A204.1 (cell line): Measurements from ENCODE around the gene SIGLECL1.
A peak's percentile ranks its signal among the peaks of the same experiment; 100 is the strongest.

Source experiments
- FAIRE-seq: peaks from 2 replicates; lab custom pipeline; 2012; peaks lifted over from hg19 to GRCh38; lab: Jason Lieb, UNC

SIGLECL1 gene

DNA sequence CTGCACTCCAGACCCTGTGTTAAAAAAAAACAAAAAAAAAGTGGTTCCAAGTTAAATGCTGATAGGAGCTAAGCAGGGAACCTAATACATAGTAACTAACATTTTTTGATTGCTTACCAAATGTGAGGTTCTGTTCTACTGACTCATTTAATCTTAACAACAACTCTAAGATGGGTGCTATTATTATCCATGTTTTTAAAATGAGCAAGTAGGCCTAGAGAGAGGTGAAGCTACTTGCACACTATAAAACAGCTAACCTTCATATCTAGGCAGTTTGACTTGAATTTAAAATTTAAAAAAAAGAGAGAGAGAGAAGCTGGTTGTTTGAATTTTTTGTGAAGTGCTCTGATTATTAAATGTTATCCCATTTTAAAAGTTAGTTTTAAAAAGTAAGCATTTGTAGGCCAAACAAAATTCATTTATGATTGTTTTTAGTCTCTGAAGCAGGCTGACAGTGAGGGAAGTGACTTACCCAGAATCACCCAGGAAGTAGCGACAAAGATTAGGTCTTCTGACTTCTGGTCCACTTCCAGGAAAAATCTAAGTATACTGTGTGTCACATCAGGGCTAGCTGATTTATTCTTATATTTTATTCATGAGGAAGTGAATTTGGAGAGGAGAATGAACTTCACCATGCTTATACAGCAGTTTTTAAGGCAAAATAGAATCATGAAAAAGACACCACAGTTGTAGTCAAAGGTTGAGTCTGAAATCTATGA is 2.4 kb downstream of the SIGLECL1 start:
- FAIRE-seq, result no peak

DNA sequence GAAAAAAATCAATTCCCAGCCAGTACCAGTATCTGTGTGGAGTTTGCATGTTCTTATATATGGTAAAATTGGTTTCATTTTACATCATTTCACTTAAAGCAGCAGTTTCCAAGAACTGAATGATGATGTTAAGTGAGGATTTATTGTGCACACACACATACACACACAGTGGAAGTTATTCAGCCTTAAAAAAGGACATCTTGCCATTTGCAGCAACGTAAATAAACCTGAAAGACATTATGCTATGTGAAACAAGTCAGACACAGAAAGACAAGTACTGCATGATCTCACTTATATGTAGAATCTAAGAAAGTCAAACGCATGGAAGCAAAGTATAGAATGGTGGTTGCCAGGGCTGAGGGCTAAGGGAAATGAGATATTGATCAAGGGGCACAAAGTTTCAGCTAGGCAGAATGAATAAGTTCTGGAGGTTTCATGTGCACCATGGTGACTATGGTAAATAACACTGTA is 5.3 kb downstream of the SIGLECL1 start:
- FAIRE-seq, result no peak

DNA sequence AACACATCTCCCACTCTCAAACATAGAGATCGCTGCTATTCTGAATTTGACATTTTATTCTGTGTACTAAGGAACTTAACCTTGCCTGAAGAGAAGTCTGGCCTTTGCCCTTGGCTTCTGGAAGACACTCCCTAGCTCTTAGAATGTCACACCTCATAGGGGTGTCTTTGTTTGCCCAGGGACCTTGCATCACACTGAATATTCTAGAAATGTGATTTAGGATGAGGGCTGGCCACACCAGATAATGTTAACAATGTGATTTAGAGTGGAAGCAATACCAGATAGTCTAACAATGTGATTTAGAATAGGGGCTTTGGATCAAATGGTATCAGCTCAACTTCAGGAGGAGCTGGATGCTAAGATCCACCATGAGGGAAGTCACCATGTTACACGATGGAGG is 6.6 kb downstream of the SIGLECL1 start:
- FAIRE-seq, result no peak

DNA sequence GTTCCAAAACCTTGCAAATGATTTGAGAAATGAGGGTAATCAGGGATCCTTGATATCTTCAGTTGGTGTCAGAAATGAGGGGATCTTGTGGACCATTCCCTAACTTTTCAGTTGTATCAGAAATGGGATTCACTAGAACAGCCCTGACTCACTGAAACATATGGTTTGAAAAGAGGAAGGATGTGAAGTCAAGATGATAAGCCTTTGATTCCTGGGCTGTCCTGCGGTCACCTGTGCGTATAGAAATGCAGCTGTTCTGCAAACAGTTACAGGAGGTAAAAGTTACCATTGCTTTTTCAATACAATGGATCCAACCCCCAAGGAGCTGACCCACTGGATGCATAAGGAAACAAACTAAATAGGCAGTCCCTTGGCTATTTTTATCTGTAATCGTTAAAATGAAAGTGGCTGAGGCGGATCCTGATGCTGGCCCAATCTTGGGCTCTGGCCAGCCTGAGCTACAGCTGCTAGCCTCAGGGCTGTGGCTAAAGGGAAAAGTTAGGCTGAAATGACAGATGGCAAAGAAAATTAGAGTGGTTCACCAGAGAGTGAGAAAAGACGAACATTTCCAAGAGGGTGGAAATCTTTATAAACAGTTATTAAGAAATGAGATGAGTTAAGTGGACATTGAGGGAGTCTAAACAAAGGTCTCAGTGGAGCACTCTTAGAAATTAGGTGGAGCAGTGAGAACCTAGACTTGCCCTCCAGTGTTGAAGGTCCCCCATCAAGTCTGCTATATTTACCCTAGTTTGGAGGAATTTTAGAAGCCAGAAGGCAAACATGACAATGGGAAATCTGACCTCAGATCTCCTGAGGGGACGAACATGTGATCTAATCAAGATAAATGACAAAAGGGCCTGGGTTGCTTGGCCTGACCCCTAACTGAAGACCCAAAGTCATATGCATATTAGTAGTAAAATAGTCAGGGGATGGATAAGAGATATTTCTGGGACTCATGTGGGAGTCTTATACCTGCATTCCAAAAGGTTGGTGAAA is 7.6 kb downstream of the SIGLECL1 start:
- FAIRE-seq, result no peak

DNA sequence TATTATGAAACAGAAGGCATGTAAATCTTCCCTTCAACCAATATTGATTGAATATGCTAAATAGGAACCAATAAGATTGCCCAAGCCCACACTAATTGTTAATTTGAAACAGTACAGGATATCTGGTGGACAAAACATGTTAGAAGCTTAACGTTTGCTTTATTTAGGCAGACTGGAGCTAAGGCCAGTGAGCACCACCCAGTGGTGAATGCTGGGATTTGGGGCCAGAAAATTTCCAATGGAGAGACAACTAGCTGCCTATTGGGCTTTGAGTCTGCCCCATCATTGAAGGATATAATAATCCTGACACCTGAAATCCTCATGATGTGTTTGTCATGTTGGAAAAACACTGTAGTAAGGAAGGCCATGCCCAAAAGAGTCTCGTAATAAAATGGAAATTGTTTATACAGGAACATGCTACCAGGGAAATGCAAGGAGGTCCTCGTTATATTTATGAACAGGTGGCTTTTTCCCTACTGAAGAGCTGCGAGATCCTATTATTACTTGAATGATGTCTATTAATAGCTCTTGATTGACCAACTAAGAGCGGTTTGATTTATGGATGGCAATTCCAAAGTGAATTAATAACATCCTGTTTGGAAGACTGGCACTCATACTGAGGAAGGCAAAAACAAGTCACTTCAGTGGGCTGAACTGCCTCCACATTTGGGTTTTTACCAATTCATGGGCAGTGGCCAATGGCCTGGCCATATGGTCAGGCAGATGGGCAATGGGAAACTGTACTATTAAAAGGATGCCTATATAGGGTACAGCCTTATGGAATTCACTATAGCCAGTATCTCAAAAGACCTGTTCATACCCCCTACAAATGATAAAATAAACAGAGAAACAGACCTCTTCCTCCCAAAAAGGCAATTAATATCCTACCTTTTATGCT is 8.7 kb downstream of the SIGLECL1 start:
- peak; percentile 76 for FAIRE-seq

DNA sequence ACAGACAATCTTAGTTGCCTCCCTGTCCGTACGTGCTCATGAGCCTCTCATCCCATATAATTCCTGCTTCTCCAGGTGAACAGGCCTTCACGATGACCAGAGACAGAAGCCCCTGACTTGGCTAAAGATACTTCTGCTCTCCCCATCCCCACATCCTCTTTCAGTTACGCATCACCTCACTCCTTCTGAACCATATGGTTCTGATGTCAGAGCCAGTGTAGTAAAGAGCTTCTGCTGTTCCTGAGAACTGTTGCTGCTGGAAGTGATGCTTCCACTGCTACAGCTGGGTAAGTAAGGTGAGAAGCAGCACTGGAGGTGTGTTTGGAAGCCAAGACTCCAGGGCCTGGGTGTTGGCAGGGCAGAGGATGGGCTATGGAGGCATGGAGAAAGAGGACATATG is 12.9 kb downstream of the SIGLECL1 start:
- no peak for FAIRE-seq

DNA sequence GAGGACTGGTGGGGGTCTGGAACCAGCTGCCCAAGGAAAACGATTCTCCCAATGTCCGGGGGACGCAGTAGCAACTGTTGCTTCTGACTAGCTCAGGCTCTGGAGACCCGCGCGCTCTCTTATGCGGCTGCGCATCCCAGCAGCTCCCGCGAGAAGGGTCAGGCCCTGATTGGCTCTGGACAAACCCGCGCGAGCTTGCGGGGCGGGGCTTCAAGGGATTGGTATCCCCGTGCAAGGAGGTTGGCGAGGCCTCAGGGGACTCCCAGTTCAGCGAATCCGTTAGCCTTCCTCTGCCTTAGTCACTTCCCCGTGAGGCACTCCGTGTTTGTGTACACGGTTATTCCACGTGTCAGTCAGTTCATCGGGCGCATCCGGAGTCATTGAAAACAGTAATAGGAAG is 20.2 kb downstream of the SIGLECL1 start:
- no peak for FAIRE-seq

DNA sequence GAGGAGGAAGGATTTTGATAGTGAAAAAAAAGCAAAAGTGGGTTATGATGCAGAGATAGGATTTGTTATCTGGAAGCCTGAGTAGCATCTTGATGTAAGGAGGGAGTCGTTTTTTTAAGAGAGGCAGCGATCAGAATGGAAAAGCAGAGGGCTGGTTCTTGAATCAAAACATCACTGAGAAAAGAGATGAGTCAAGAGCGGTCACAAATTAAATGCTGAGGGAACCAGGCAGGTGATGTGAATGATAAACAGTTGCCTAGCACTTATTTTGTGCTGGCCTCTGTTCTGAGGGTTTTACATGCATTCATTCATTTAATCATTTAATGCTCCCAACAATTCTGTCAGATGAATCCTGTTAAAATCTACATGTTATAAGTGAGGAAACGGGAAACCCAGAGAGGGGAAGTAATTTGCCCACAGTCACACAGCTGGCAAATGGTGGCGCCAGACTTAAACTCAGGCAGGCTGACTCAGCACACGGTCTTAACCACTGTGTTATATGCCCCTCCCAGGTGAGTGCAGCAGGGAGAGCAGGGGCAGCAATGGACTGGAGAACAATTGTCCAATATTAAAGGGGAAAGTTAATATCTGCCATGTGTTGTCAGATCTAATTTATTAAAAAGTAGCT is 21.4 kb downstream of the SIGLECL1 start:
- no peak for FAIRE-seq

DNA sequence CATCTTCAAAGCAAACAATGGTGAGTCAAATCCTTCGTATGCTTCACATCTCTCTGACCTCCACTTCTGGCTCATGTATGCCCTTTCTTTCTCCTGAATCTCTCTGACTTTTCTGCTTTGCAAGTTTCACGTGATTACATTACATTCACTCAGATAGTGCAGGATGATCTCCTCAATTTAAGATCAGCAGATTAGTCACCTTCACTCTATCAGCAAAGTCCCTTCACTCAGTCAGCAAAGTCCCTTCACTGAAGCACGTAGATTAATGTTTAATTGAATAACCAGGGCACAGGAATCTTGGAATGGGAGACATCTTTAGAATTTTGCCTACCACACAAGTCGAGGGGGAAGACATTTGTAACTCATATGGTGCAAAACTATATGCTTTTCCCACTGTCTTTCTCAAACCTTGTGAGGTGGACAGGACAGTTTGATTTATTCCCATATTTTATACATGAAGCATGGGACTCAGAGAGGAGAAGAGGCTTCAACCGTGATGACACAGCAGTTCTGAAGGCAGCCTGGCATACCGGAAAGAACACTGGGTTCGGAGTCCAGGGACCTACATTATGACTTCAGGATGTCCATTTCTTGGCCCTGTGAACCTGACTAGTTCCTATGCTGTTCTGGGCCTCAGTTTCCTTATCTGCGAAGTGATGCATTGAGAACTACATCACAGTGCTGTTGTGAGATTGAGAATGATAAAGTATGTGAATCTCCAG is 23.3 kb downstream of the SIGLECL1 start:
- no peak for FAIRE-seq

DNA sequence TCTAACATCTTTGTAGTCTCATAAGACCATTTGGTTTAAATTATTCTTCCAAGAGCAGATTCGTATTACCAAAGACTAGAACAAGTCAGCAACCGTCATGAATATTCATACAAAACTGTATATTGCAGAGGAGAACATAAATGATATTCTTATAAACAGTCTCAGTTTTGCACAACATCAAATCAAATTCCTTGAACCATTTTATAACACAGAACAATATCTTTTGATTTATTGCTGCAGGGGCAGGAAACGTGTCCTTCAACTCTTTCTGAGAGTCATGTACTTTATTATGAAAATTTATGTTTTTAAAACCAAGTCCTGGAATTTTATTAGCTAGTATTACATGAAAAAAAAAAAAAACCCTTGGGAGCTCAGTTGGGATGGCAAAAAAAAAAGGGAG is 26.2 kb downstream of the SIGLECL1 start:
- FAIRE-seq, result no peak

DNA sequence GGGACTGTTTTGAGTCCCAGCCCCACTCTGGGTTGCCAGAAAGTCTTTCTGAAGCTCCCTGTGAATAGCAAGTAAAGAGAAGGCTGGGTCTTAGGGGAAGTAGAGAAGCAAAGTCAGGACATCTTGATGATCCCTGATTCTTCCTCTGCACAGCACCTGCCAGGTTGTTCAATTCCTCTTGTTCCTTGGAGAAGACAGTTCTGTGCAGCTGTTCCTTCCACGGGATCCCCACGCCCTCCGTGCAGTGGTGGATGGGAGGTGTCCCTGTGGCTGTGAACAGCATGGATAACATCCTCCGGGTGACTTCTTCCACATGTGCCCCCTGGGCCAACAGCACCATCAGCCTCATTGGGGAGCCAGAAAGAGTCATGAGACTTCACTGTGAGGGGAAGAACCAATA is 31.5 kb downstream of the SIGLECL1 start:
- no peak for FAIRE-seq

DNA sequence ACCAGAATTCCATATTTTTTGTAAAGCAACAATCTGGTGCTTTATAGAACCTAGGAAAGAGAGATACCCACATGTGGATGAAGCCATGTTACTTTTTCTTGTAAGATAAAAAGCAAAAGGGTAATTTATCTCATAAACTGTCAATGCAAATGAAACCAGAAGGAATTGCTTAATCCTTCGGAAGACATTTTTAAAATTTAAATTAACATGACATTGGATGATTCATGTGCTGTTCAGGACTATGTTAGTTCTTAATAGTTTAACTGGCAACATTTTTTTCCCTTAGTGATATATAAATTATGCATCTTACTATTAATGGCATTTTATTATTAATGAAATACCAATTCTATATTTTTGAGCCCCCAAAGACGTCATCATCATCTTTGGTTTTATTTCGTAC is 34.8 kb downstream of the SIGLECL1 start:
- no peak for FAIRE-seq

DNA sequence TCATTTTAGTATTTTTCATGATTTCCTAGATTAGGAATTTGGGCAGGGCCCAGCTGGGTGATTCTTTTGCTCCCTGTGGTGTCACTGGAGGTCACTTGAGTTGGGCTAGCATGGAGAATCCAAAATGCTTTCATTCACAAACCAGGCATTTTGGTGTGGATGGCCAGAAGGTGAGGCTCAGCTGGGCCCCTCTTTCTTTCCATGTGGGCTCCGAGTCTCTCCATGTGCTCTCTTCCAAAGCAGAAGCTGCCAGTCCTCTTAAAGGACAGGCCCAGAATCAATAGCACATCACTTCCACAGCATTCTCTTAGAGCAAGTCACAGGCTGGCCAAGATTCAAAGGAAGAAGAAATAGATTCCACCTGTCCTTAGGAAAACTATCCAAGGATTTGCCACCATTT is 38.8 kb downstream of the SIGLECL1 start:
- FAIRE-seq, result no peak

DNA sequence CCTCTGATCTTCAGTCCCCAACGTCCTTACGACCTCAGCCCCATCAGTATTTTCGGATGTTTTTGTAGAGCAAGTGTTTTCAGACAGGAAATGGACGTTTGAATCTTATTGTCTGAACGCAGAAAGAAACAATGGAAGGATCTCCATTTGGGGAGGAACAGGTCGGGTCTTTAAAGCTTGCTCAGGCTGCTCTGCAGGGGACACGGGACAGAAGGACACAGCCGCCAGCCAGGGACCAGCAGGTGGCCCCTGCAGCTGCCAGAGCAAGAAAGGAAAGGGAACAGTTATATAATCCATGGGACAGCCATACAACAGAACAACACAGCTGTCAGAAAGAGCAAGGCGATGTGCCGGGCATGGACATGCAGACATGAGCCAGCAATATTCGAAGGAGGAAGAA is 42.1 kb downstream of the SIGLECL1 start:
- no peak for FAIRE-seq

DNA sequence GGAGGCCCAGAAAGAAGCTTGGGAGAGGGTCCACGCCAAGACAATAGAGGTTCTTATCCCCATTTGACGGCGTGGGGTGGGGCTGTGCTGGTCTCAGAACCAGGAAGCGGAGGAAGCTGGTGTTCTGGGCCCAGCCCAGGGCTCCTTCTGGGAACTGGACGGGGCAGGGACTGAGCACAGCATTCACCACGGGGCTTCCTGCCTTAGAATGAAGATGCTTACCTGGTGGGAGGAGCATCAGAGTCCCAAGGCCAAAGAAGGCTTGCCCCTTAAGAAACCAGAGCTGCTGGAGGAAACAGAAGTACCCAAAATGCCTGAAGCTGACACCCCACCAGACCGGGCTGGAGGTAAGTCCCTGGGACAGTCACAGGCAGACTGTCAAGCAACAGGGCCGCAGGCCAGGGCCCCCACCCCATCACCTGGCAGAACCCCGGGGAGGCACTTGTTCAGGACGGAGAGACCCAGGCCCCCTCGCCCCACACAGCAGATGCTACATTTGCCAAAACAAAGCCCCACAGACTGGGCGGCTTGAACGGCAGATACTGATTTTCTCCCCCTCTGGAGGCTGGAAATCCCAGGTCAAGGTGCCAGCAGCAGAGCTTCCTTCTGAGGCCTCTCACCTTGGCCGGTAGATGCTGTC is 42.8 kb downstream of the SIGLECL1 start:
- no peak for FAIRE-seq

DNA sequence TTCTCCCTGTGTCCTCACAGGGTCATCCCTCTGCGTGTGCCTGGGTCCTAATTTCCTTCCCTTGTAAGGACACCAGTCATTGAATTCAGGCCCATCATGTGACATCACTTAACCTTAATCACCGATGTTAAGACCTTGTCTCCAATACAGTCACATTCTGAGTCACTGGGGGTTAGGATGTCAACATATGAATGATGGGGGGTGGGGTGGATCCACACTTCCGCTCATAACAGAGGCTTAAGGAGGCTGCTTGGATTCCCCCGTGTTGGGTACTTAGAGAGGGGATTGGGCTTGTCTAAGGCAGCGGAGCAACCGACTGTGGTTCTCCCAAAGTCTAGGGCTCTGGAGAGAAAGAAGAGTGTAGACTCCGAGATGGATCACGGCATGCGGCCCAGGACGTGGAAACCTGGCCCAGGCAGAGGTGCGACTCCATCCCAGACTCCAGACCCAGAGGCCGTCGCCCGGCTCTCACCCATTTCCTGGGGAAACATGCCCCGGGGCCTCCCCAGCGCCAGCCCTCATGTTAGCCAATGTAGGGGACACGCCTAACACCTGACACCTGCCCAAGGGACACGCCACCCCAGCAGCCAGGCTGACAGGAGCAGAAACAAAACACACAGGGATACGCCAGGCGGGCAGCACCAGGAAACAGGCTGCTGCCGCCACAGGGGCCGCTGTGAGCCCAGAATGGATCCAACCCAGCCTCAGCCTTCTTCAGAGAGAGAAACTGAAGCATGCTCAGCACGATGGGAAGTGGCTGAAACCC is 43.5 kb downstream of the SIGLECL1 start:
- no peak for FAIRE-seq

DNA sequence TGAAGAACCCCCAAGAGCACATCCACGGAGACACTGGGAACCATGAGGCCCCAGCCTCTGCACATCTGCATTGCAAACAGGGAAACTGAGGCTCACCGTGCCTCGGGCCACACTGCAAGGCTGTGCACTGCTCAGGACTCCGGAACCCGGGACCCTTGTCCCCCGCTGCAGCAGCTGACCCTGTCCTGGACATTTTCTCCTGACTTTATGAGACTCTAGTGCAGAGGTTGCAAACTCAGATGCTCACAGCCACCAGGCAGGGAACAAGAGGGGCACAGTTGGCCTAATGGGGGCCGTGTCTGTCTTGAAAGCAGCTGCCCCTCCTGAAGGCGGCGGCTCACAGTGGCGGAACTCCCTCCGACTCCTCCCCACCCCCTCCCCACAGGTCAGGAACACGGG is 44.1 kb downstream of the SIGLECL1 start:
- FAIRE-seq, result no peak

DNA sequence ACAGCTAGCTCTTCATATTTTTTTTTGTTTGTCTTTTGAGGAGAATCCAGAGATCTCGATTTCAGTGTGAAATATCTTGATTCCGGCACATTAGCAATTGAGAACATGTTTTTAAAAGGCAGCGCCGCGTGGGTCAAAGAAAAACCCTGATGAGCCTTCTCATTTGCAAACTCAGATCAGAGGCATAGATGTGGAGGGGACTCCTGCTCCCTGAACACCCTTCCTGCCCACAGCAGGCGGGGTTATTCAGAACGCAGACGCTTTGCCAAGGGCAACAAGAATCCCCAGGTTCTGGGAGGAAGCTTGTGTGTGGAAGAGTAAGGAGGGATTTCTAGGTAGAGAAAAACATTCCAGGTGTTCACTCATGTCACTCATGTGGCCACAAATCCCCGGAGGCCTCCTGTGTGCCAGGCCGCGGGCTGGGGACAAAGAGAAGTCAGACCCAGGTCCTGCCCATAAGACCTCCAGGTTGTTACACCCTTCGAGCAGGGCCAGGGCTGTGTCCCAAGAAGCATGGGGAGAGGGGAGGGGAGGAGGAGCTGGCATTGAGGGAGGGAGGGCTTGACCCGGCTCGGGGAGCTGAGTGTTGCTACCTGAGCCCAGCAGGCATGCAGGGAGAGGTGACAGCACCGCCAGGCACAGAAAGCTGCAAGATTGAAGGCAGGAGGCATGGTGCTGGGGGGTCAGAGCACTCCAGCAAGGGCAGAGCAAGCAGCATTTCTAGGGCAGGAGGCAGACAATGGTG is 44.7 kb downstream of the SIGLECL1 start:
- no peak for FAIRE-seq
